AG08396 (cell line): ENCODE measurements around the gene CLDN1.
"Not testable (repeated sequence)": the region's sequence is repeated elsewhere in the genome, so short reads cannot be mapped to it uniquely, and the experiment has no call there.

Source experiments
- DNase-seq: peaks from one replicate; pipeline ENCODE4 v3.0.0; 2012; ENCODE audit warnings: low spot score, mixed read lengths

The CLDN1 gene

GRCh38 chr3:190291994-190292584 is 30.2 kb downstream of the CLDN1 start:
- no peak for DNase-seq

GRCh38 chr3:190289989-190290388 is 32.3 kb downstream of the CLDN1 start:
- DNase-seq: no peak

- peak; percentile 30 for DNase-seq
Measured at GRCh38 chr3:190288836-190289235, 33.4 kb downstream of the CLDN1 start.

GRCh38 chr3:190286014-190286413 is 36.2 kb downstream of the CLDN1 start:
- DNase-seq: no peak

GRCh38 chr3:190281308-190282051 is 40.8 kb downstream of the CLDN1 start:
- no peak for DNase-seq

- no peak for DNase-seq
Measured at GRCh38 chr3:190279690-190280089, 42.6 kb downstream of the CLDN1 start.

- DNase-seq: no peak
Measured at GRCh38 chr3:190272747-190273146, 49.5 kb downstream of the CLDN1 start.

GRCh38 chr3:190269101-190269500 is 53.1 kb downstream of the CLDN1 start:
- no peak for DNase-seq

GRCh38 chr3:190267464-190267863 is 54.8 kb downstream of the CLDN1 start:
- DNase-seq: not testable (repeated sequence)

- no peak for DNase-seq
Measured at GRCh38 chr3:190266913-190267290, 55.3 kb downstream of the CLDN1 start.

GRCh38 chr3:190266265-190266912 is 55.9 kb downstream of the CLDN1 start:
- DNase-seq: no peak

- peak; percentile 33 for DNase-seq
Measured at GRCh38 chr3:190265796-190266195, 56.5 kb downstream of the CLDN1 start.

GRCh38 chr3:190265126-190265525 is 57.1 kb downstream of the CLDN1 start:
- DNase-seq: no peak

- no peak for DNase-seq
Measured at GRCh38 chr3:190261740-190262139, 60.5 kb downstream of the CLDN1 start.

- no peak for DNase-seq
Measured at GRCh38 chr3:190261015-190261414, 61.2 kb downstream of the CLDN1 start.

- DNase-seq: no peak
Measured at GRCh38 chr3:190260301-190260700, 61.9 kb downstream of the CLDN1 start.

GRCh38 chr3:190258634-190259033 is 63.6 kb downstream of the CLDN1 start:
- no peak for DNase-seq
